ENCODE data around the gene GAS7.

Gene GAS7

DNA sequence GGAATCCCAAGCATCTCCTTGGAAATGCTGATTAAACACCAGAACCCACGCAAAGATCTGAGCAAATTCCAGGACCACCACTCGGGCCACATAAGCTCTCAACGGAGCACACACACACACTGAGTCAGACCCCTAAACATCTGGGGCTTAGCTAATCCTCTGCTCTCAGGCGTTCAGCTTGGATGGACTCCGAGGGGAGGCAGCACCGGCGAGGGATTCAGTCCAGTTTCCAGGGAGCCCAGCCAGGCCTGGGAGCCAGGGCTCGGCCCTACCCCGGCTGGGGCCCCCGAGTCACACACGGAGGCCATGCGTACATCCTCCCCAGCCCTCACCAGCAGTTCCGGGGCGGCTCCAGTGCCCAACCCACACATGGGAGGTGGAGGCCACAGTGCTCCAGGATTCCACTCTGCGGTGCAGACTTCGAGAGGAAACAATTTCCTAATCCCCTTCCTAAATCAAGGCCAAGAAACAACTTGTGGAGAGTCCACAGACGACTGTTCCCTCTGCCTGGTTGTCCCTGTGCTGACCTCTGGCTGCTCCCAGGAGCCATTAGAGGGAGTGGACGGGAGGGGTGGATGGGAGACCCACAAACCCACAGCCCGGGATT, 70.5 kb downstream of the GAS7 start:
- TF ChIP-seq, protein P1, sequence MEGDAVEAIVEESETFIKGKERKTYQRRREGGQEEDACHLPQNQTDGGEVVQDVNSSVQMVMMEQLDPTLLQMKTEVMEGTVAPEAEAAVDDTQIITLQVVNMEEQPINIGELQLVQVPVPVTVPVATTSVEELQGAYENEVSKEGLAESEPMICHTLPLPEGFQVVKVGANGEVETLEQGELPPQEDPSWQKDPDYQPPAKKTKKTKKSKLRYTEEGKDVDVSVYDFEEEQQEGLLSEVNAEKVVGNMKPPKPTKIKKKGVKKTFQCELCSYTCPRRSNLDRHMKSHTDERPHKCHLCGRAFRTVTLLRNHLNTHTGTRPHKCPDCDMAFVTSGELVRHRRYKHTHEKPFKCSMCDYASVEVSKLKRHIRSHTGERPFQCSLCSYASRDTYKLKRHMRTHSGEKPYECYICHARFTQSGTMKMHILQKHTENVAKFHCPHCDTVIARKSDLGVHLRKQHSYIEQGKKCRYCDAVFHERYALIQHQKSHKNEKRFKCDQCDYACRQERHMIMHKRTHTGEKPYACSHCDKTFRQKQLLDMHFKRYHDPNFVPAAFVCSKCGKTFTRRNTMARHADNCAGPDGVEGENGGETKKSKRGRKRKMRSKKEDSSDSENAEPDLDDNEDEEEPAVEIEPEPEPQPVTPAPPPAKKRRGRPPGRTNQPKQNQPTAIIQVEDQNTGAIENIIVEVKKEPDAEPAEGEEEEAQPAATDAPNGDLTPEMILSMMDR (conservative IDR thresholded peaks at IDR 0.05; ENCODE audit: low read length), result peak; percentile 21
- DNase-seq (ENCODE audit: low read depth), result peak; percentile 98
- peak overlapping the region; percentile 17; the same call in 1 of the 2 replicates for H3K4me3 ChIP-seq (ENCODE audit: low read length)

GRCh38 chr17:10126616-10127501, 71.5 kb downstream of the GAS7 start:
- TF ChIP-seq, protein P1 (conservative IDR thresholded peaks at IDR 0.05; ENCODE audit: low read length), result no peak
- H3K4me3 ChIP-seq (ENCODE audit: low read length), result no peak overlapping the region
- peak; percentile 82 for DNase-seq (ENCODE audit: low read depth)

- no peak overlapping the region for H3K4me3 ChIP-seq (ENCODE audit: low read length)
- DNase-seq (ENCODE audit: low read depth), result no peak
- TF ChIP-seq, protein P1 (conservative IDR thresholded peaks at IDR 0.05; ENCODE audit: low read length), result no peak
Observed at GRCh38 chr17:10126276-10126615, 72.2 kb downstream of the GAS7 start.

GRCh38 chr17:10125531-10126275, 72.7 kb downstream of the GAS7 start:
- H3K4me3 ChIP-seq (ENCODE audit: low read length), result no peak overlapping the region
- TF ChIP-seq, protein P1 (conservative IDR thresholded peaks at IDR 0.05; ENCODE audit: low read length), result no peak
- DNase-seq (ENCODE audit: low read depth), result peak; percentile 51

DNA sequence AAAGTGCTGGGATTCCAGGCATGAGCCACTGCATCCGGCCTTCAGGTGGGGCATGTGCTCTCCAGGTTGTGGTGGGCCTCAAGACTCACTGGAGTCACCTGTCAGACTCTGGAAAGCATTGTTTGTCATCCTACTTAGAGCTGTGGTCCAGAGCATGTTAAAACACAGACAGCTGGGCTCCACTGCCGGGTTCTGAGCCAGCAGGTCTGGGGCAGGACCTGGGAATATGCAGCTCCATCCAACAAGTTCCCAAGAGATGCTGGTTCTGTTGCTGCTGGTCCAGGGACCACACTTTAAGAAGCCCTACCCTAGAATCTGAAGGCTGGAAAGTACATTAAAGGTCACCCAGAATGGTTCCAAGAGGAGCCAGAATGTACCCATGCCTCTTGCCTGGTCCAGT, 75.3 kb downstream of the GAS7 start:
- TF ChIP-seq, protein P1 (conservative IDR thresholded peaks at IDR 0.05; ENCODE audit: low read length), result no peak
- no peak for DNase-seq (ENCODE audit: low read depth)
- no peak overlapping the region for H3K4me3 ChIP-seq (ENCODE audit: low read length)

GRCh38 chr17:10121971-10122707, 76.3 kb downstream of the GAS7 start:
- H3K4me3 ChIP-seq (ENCODE audit: low read length), result no peak overlapping the region
- DNase-seq (ENCODE audit: low read depth), result peak; percentile 39
- TF ChIP-seq, protein P1 (conservative IDR thresholded peaks at IDR 0.05; ENCODE audit: low read length), result no peak

Data from AG10803 (cell line).